ENCODE measurements around the gene ARNT2.

The ARNT2 gene

GRCh38 chr15:80580536-80581260 lies 176.5 kb downstream of the ARNT2 start:
- no peak for DNase-seq (ENCODE audit: low read depth)
- no peak for TF ChIP-seq CTCF (conservative IDR thresholded peaks at IDR 0.05; ENCODE audit: control insufficient read depth, insufficient read depth, low read depth, low read length)
- no peak overlapping the region for H3K4me3 ChIP-seq (ENCODE audit: control insufficient read depth, low read depth, low read length)

GRCh38 chr15:80581976-80582375 lies 177.8 kb downstream of the ARNT2 start:
- no peak for TF ChIP-seq CTCF (conservative IDR thresholded peaks at IDR 0.05; ENCODE audit: control insufficient read depth, insufficient read depth, low read depth, low read length)

GRCh38 chr15:80582816-80583423 lies 178.7 kb downstream of the ARNT2 start:
- no peak overlapping the region for H3K4me3 ChIP-seq (ENCODE audit: control insufficient read depth, low read depth, low read length)
- no peak for TF ChIP-seq CTCF (conservative IDR thresholded peaks at IDR 0.05; ENCODE audit: control insufficient read depth, insufficient read depth, low read depth, low read length)
- no peak for DNase-seq (ENCODE audit: low read depth)

More at GRCh38 chr15:80581976-80582375, 177.8 kb downstream of the ARNT2 start:
- H3K4me3 ChIP-seq (ENCODE audit: control insufficient read depth, low read depth, low read length): no peak overlapping the region
- peak; percentile 44 for DNase-seq (ENCODE audit: low read depth)

- H3K4me3 ChIP-seq (ENCODE audit: control insufficient read depth, low read depth, low read length): no peak overlapping the region
- no peak for TF ChIP-seq CTCF (conservative IDR thresholded peaks at IDR 0.05; ENCODE audit: control insufficient read depth, insufficient read depth, low read depth, low read length)
- DNase-seq (ENCODE audit: low read depth): no peak
Measured at GRCh38 chr15:80584561-80584964, 180.4 kb downstream of the ARNT2 start.

GRCh38 chr15:80584973-80585525 lies 180.9 kb downstream of the ARNT2 start:
- no peak for DNase-seq (ENCODE audit: low read depth)
- no peak for TF ChIP-seq CTCF (conservative IDR thresholded peaks at IDR 0.05; ENCODE audit: control insufficient read depth, insufficient read depth, low read depth, low read length)
- H3K4me3 ChIP-seq (ENCODE audit: control insufficient read depth, low read depth, low read length): no peak overlapping the region

- DNase-seq (ENCODE audit: low read depth): no peak
- no peak overlapping the region for H3K4me3 ChIP-seq (ENCODE audit: control insufficient read depth, low read depth, low read length)
- no peak for TF ChIP-seq CTCF (conservative IDR thresholded peaks at IDR 0.05; ENCODE audit: control insufficient read depth, insufficient read depth, low read depth, low read length)
Measured at GRCh38 chr15:80585544-80586018, 181.4 kb downstream of the ARNT2 start.

Measured in fibroblast of mammary gland (primary cell).